Skin epidermis (tissue), 12 donors: ENCODE results near the gene LCNL1.

Experiments used
- H3K27ac ChIP-seq, 21 experiments: fragments of 200-600 bp; sonication (generic) in 11 of 21; one replicate each; pipeline ENCODE4 v1.5.0; 2020; ENCODE audit warnings: mild to moderate bottlenecking in 3 of 21, inconsistent platforms in 2 of 21, moderate library complexity in 2 of 21
- H3K4me3 ChIP-seq, 7 experiments: fragments of 200-600 bp; sonication (generic) in 2 of 7; one replicate each; pipeline ENCODE4 v1.5.0; 2020; ENCODE audit warnings: inconsistent platforms in 2 of 7, mild to moderate bottlenecking in 2 of 7, moderate library complexity in 1 of 7

The LCNL1 gene

DNA sequence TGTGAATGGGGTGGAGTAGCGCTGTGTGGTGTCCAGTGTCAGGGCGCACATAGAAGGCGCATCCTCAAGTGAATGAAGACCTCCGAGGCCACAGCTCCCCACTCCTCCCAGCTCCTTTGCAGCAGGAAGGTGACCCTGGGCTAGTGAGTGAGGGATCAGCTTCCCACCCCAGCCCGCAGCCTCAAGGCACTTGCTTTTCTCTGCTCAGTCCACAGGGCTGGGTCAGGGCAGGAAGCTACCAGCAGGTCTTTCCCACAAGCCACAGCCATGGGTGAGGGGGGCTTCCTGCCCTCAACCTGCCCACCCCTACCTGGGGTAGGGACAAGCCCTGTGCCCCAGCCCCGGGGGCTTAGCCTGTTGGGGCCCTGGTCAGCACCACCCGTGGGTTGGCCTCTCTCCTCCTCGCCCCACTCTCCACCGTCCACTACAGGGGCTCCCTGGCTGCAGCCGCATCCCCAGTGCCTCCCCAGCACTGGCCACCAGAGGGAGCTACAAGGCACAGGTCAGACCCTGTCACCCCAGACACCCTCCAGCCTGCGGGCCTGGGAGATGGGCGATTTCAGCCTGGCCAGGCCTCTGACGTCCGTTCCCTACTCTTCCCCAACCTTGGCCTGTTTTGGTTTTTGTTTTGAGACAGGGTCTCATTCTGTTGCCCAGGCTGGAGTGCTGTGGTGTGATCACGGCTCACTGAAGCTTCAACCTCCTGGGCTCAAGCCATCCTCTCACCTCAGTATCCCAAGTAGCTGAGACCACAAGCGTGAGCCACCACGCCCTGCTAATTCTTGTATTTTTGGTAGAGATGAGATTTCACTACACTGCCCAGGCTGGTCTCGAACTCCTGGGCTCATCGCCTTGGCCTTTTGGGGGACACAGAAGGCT lies 46.5 kb downstream of the LCNL1 start:
- peak overlapping the region in 17 of 21 experiments; percentile 0 to 92 (median 76) for H3K27ac ChIP-seq
- peak overlapping the region; percentile 34 to 58 (median 48) for H3K4me3 ChIP-seq

DNA sequence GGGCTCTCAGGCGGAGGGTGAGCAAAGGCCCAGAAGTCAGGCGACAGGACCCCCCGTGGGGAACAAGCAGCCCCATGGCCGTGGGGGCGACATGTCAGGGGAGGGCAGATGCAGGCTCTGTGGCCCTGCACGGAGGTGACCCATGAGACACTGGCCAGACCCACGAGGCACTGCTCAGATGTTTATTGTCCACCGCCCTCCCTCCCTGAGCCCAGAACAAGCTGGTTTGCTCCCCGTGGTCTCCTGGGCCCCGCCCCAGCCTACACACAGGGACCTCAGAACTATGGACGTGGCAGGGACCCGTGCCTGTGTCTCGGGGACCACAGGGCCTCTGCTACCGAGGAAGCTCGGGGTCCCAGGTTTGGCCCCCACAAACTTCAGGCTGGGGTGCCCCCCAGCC lies 47.2 kb downstream of the LCNL1 start:
- H3K4me3 ChIP-seq, result peak overlapping the region; percentile 13 to 58 (median 19)

GRCh38 chr9:137030538-137031527 lies 48.0 kb downstream of the LCNL1 start:
- H3K27ac ChIP-seq, result peak overlapping the region in 18 of 21 experiments; percentile 5 to 92 (median 72)

More for the DNA sequence above, 47.2 kb downstream of the LCNL1 start:
- peak overlapping the region in 17 of 21 experiments; percentile 0 to 92 (median 74) for H3K27ac ChIP-seq

DNA sequence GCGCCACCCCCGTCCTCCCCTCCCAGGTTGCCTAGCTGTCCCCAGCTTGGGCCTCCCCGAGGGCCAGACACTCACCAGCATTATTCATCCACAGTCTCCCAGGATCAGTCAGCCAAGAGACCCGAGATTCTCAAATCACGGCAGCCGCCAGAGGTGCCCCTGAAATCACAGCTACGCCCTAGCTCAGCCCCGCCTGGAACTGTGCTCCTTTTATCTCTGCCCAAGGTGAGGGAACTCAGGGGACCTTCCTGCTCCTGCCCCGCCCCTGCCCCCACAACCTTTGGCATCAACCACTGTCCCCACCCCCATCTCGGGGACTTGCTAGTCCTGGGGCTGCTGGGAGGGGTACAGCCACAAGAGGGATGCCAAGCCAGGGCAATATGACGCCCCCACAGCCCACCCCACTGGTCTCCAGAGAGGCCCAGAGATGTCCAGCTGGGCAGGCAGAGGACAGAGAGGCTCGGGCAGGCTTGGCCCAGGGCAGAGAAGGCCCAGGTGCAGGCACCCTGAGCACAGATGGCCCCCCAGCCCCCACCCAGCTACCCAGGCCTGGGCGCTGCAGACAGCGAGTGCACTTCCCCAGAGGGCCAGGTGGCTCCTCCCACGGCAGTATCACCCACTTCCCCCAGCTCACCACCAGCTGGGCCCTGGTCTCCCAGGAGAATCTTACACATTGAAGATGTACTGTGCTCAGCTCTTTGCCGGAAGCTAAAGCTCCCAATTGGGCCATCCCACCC lies 49.3 kb downstream of the LCNL1 start, which contains the start of gene FUT7:
TSS of gene FUT7 (minus strand) at position 185 of the 737 bp plus-strand sequence. CDS start at position 88, 97 bp downstream.
- Histone ChIP-seq H3K27ac (peak within 1 kb of the TSS in 19 of 21 experiments; percentile 14 to 92 (median 65)), H3K4me3 (peak within 1 kb of the TSS; percentile 13 to 58 (median 19))

More at GRCh38 chr9:137030538-137031527, 48.0 kb downstream of the LCNL1 start:
- H3K4me3 ChIP-seq, result peak overlapping the region; percentile 13 to 58 (median 19)

- peak overlapping the region in 15 of 21 experiments; percentile 24 to 92 (median 72) for H3K27ac ChIP-seq
- H3K4me3 ChIP-seq, result peak overlapping the region in 5 of 7 experiments; percentile 0 to 54 (median 19)
Observed at GRCh38 chr9:137032858-137033257, 50.1 kb downstream of the LCNL1 start.

DNA sequence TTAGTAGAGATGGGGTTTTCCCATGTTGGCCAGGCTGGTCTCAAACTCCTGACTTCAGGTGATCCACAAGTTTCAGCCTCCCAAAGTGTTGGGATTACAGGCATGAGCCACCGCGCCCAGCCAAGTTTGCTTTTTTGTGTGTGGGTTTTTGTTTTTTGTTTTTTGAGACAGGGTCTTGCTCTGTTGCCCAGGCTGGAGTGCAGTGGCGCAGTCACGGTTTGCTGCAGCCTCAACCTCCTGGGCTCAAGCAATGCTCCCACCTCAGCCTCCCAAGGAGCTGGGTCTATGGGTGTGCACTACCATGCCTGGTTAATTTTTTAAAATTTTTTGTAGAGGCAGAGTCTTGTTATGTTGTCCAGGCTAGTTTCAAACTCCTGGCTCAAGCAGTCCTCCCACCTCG lies 50.7 kb downstream of the LCNL1 start:
- Histone ChIP-seq H3K4me3 (peak overlapping the region in 6 of 7 experiments; percentile 1 to 54 (median 13)), H3K27ac (peak overlapping the region in 12 of 21 experiments; percentile 1 to 92 (median 75))

GRCh38 chr9:137034039-137034708 lies 51.4 kb downstream of the LCNL1 start:
- Histone ChIP-seq H3K27ac (peak overlapping the region in 15 of 21 experiments; percentile 1 to 92 (median 70)), H3K4me3 (peak overlapping the region in 5 of 7 experiments; percentile 2 to 54 (median 13))

GRCh38 chr9:137034709-137035506 lies 52.1 kb downstream of the LCNL1 start:
- Histone ChIP-seq H3K27ac (peak overlapping the region in 16 of 21 experiments; percentile 1 to 92 (median 57)), H3K4me3 (peak overlapping the region in 4 of 7 experiments; percentile 1 to 18 (median 2))
